GM04503 (cell line): ENCODE results near the gene TUBA8.
"Not testable (repeated sequence)": the region's sequence is repeated elsewhere in the genome, so short reads cannot be mapped to it uniquely, and the experiment has no call there.

Experiments
- DNase-seq: peaks from one replicate; pipeline ENCODE4 v3.0.0-alpha.2; 2012; ENCODE audit warnings: low read depth

The TUBA8 gene

DNA sequence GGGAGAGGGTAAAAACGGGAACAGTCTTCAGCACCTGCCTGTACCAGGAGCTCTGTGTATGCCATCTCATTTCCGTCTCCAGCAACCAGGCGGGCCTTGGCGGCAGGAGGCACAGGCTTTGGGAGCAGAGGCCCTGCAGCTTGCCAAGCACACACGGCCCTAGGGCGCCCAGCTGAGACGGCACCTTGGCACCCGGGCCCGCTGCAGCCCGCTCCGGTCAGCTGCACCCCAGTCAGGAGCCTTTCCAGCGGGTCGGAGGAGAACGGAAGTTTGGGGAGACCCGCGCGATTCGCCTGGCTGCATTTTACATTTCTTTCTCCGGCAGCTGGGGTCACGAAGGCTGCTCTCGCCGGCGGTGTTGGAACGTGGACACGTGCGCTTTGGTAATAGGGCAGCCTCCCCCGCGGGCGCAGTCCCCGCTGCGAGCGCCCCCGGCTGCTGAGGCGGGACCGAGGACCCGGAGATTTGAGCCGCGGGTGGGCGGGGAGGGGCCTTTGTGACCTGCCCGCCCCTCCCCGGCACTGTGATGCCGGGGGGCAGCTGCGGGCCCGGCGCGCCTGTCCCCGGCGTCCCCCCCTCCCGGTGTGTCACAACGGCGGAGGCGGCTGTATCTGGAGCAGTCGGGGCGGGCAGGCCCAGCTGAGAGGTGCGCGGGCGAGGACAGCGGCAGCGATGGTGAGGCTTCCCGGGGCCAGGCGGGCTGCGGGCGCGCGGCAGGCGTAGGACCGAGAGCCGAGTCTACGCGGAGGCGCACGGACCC, at the start of gene TUBA8:
Gene TUBA8 (plus strand): TSS at position 616 of the 760 bp plus-strand sequence. CDS start 57 bp downstream, at position 673.
- DNase-seq = no peak

DNA sequence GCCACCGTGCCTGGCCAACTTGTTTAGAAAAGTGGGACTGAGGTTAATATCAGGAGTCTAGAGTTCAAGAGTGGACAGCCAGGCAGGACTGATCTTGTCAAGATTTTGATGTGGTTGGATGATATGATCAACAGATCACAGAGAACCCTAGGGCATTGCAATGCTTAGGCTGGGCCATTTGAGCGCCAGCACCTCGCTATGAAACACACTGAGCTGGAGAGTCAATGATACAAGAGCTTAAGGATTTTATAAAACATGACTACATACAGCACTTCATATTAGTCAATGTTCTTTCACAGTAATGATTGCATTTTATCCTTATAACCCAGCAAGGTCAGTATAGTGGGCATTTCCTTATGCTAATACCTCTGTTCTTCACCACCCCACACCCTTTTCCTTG, 48.2 kb upstream of the TUBA8 start:
- no peak for DNase-seq

DNA sequence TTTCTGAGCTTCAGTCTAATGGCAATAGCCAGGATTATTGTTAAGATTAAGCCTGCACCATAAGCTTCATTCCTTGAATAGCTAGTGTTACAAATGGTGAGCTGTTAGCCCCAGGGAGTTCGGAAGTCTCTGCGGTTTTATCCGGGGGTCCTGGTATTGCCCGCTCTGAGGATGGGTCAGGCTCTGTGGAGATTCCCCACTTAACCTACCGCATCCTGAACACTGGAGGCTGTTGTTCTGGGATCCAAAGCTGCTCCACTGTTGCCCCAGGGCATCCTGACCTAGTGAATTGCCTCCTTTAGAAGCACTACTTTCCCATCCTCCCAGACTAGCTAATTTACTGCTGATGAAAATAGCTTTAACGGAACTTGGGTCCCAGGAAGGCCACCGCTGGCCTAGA, 47.3 kb upstream of the TUBA8 start:
- no peak for DNase-seq

DNA sequence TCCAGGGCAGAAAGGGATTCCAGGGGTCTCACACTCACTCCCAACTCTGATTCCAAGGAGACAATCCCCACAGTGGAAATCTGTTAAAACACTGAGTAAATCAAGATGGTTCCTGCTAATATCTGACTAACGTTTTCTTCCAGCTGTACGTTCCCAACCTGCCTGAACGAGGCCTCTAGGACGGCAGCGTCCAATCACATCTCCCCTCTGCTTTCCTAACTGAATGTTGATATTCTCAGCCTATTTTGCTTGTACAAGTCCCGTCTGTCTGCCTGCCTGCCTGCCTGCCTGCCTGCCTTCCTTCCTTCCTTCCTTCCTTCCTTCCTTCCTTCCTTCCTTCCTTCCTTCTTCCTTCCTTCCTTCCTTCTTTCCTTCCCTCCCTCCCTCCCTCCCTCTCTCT, 46.9 kb upstream of the TUBA8 start:
- not testable (repeated sequence) for DNase-seq

DNA sequence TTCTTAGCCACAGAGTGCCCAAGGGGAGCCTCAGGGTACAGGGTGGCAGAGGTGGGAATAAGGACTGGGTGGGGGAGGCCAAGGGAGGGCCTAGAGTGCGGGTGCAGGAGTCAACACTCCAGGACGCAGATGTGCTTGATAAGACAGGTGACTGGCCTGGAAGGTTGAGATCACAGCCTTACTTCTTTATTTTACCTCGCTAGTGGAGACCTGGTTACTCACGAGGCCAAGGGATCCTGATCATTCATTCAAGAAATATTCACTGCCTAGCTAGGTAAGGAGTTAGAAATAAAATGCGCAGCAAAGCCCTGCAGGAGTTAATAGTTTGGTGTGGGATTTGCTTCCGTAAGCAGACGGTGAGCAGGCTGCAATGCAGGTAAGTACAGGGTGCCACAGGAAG, 46.0 kb upstream of the TUBA8 start:
- DNase-seq = no peak

DNA sequence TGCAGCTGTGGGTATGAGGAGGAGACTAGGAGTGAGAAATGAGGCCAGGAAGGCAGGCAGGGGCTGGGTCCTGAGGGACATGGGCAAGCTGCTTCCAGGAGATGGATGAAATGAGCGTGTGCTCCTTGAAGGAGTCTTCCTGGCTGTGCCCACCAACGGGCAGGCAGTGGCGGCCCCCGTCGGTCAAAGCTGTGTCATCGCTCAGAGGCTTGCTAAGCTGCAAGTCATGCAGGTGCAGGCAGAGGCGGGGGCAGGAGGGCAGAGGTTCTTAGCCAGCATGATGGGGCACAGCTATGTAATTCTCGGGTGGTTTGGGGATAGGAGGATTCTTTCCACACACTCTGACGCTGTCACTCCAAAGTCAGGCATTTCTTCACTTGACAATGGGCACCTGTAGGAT, 45.4 kb upstream of the TUBA8 start:
- no peak for DNase-seq

DNA sequence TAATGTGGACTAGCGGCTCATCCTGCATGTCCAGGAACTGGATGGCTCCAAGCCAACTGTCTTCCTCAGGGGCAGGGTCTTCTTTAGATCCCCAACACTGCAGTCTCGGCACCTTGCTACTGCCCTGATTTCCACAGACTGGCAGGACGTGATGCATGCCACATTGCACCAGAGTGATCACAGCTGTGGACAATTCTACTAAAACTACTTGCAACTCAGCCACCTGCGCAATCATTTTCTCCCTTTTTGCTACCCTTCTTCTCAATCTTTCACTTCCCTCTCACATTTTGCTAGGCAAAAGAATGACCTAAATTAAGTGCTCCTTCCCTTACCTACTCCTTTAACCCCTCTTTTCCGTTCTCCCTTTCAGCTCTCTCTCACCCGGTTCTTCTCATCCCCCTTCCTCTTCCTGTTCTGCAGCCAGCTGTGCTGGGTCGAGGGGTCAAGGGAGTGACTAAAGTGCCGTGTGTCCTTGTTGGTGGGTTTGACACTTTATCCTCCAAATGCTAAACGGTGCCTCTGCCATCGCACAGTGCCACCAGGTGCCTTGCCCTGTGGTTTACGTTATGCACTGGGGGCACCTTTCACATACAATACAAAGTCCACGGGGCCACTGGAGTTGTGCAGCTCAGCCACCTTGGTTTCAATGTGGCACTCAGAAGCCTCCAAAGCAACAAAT, 44.3 kb upstream of the TUBA8 start:
- no peak for DNase-seq

DNA sequence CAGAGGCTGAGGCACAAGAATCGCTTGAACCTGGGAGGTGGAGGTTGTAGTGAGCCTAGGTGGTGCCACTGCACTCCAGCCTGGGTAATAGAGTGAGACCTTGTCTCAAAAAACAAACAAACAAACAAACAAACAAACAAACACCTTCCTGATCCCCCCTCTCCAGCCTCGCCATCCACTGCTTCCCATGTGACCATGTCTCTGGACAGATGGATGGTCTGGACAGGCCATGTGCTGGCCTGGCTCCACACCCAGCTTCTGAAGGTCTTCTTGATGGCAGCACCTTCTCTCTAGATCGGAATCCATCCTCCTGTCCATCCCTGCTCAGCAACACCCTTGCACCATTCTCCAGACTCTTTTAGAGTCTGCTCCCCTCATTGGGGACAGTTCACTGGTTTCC, 43.5 kb upstream of the TUBA8 start:
- DNase-seq = no peak

DNA sequence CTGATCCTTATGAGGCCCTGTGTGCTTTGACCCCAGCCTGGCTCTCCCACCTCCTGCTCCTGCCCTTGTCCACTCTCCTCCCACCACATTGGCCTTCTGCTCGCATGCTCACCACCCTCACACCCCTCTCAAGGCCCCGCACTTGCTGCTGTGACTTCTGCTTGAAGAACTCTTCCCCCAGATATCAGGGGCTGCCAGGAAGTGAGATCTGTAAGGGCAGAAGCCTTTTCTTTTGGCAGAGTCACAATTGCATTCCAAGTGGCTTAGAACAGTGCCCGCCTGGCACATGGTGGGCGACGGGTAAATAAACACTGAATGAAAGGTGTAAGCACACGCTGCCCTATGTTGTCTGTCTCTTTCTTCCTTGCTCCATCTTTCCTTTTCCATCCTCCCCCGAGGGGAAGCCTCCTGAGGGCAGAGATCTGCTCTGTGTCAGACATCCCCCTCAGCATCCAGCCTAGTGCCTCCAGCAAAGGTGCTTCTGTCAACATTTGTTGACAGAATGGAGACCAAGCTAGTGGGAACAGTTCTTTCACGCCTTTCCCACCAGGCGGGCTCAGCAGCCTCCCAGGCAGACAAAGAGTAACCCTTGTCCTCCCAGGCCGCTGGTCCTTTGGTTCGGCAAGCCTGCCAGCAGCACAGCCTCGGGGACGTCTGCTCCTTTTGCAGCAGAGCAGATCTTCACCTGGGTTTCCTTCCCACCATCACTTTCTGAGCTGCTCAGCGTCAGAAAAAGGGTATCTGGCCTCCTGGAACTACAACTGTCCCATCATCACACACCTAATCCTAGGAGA, 42.9 kb upstream of the TUBA8 start:
- no peak for DNase-seq

DNA sequence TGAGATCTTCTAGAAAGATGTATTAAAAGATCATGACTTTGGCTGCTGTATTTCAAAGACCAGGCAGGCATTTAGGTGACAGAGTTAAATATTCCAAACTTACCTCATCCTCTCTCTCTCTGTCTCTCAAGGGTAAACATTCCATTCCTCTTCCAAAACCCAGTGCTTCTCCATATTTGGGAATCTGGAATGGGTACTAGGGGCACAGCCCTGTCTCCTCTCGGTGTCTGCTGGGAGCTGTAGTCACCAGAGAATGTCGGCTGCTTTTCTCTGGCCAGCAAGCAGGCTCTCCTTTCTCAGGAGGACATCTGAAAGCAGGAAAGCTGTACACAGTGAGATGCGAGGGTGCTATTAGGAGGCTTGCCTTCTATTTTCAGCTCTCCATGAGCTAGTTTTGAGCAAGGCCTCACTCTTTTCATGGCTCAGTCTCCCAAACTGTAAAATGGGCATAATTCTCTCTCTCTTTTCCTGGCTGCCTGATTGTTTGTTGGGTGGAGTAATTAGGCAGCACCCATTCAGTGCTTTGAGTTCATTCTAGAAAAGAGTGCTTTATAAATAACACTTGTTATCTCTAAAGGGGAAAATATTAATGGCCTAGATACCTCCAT, 42.1 kb upstream of the TUBA8 start:
- peak; percentile 63 for DNase-seq

DNA sequence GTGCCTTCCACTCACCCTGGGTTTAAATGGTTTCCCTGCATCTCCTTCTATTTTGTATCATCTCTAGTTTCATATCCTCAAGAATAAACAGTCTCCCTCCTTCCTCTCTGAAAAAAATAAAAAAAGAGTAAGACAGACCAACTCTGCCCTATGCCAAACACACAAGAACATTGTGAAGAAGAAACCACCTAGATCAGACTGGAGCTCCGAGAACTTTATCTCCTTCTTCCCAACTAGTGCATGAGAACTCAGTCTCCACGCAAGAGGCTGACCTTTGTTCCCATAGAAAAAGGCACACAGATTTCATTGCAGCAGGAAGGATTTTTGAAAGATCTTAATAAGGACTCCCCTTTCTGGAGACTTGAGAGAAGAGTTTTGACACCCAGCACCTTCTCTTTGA, 41.6 kb upstream of the TUBA8 start:
- no peak for DNase-seq

DNA sequence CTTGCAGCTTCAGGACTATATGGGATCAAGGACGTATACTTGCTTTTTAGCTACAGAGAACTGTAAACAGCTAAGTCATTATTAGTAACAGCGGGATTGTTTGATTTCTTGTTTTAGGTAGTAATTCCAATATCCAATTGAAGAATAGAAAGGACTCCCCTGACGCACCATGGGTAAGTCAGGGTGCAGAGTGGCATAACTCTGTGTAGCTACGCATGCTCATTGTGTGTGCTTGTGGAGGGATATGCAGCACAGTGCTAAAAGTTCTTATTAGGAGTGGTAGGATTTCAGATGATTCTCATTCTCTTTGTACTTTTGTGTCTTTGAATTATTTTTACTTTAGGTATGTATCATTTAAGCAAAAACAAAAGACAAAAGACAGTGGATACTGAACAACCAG, 40.6 kb upstream of the TUBA8 start:
- no peak for DNase-seq

DNA sequence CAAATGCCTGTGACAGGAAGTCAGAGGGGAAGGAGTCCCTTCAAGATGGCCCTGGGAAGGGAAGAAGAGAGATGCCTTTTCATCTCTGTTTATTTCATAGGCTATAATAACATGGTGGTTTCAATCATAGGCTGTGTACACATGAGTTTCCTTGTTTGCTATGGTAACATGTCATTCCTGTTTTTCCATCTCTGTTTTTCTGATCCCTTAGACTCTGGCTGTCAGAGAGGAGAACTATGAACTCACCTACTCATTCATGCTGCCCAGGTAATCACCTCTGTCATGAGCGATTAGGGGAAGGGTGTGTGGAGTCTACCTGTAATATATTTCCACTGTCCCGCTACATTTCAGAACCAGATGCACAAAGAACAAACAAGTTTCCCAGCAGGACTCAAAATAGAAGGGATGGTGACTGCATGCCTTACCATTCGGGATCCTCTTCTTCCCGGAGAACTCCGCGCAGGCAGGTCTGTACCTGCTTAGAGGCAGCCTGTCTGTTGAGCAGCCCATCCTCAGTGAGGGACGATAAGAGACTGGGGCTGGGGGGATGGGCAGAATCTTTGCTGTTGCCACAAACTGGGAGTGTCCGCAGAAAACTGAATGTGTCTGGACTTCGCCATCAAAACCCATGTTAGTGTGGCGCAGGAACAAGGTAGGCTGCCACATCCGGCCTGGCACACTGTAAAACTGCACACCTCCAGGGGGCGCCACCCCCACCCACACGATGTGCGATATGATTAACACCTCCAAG, 39.9 kb upstream of the TUBA8 start:
- no peak for DNase-seq

DNA sequence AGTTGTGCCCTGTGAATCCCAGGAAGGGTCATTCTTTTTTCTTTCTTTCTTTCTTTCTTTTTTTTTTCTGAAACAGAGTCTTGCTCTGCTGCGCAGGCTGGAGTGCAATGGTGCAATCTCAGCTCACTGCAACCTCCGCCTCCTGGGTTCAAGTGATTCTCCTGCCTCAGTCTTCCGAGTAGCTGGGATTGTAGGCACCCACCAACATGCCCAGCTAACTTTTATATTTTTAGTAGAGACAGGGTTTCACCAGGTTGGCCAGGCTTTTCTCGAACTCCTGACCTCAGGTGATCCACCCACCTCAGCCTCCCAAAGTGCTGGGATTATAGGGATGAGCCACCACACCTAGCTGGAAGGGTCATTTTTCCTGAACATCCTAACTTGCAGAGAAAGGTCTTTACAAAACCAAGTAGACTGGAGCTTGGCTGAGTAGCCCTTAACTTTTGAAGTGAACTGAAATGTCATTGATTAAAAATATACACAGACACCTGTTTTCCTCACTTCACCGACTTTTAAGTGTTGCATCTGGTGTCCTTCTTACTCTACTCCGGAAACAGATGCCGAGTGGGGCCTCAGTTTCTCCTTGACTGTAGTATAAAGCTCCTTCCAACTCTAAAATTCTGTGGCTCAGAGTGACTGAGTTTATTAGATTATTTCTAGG, 39.2 kb upstream of the TUBA8 start:
- not testable (repeated sequence) for DNase-seq

DNA sequence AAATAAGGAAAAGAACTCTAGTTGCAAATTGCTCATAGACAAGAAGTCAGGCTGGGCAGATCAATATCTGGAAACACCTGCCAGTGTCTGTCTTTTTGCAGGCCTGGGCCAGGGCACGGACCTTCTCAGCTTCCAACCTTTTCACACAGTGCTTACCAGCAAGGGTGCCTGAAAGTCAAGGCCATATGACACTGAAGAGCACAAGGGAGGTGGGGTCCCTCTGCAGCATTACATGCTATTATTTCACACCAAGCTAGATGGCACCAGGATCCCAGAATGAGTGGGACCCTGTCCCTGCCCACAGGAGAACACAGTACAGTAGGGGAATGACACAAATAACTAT, 38.7 kb upstream of the TUBA8 start:
- DNase-seq = no peak

DNA sequence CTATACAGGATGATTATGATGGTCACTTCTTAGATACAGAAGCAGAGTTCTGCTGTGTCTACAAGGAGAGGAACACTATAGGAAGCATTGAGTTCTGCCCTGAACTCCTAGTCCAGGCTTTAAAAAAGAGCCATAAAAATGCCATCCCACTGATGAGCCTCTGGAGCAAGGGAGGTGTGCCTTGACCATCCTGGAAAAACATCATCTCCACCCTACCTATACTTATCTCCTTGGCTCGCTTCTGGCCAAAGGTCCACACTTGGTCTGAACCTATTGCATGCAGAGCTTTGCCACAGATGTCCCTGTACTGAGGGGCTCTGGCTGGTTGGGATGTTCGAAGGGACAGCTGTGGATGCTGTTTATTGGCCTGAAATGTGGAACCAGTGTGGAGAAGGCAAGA, 37.1 kb upstream of the TUBA8 start:
- DNase-seq = no peak

DNA sequence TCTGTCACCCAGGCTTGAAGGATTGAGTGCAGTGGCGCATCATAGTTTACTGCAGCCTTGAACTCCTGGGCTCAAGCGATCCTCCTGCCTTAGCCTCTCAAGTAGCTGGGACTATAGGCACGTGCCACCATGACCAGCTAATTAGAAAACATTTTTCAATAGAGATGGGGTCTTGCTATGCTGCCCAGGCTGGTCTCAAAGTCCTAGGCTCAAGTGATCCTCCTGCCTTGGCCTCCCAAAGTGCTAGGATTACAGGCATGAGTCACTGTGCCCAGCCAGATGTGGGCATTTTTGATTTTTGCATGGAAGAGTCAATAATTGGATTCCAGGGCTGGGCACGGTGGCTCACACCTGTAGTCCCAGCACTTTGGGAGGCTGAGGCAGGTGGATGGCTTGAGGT, 36.7 kb upstream of the TUBA8 start:
- DNase-seq = not testable (repeated sequence)

DNA sequence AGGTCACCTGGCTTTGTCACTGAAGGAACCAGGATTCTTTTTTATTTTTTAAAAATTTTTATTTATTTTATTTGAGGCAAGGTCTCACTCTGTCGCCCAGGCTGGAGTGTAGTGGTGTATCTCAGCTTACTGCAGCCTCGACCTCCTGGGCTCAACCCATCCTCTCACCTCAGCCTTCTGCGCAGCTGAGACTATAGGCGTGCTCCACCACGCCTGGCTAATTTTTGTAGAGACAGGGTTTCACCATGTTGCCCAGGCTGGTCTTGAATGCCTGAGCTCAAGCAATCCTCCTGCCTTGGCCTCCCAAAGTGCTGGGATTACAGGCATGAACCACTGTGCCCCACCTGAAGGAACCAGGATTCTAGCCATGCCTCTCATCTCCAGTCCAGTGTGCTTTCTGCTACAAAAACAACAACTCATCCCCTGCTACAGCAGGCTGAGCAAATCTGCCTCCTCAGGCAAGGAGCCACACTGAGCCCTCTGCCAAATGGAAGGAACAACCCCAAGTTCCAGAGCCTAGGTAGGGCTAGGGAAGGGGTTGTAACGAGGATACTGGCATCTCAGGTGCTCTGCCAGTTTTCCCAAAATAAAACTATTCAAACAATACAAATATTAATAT, 35.4 kb upstream of the TUBA8 start:
- no peak for DNase-seq

DNA sequence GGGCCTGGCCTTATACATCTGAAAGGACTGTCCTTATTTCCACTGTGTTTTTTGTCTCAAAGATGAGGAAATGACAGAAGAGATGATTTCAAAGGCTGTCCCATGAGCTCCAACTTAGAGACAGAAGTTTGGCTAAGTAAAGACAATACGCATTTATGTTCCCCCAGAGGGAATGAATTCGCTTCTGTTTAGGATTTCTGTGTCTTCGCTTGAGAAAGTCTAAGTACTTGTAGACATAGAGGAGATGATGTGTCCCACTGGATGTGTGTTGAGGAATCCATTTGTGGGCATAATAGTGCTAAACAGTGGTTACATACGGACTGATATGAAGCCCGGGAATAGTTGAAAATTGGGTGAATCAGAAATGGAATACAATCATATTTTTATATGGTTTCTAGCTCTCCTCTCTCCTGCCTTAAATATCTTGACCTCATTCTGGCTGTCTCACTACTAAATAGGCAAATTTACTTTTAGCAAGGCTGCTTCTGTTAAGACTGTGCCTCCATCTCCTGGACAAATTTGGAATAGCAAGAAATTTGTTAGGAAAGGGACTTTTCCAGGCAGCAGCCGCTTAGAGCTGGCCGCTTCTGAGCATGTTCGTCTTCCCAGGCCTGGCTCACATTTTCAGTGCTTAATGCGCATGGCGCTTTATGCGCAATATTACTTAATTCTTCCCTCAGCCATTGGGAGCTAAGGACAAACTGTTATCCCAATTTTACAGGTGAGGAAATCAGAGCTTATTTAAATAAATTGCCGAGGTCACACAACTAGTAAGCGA, 34.7 kb upstream of the TUBA8 start:
- DNase-seq = peak; percentile 67

DNA sequence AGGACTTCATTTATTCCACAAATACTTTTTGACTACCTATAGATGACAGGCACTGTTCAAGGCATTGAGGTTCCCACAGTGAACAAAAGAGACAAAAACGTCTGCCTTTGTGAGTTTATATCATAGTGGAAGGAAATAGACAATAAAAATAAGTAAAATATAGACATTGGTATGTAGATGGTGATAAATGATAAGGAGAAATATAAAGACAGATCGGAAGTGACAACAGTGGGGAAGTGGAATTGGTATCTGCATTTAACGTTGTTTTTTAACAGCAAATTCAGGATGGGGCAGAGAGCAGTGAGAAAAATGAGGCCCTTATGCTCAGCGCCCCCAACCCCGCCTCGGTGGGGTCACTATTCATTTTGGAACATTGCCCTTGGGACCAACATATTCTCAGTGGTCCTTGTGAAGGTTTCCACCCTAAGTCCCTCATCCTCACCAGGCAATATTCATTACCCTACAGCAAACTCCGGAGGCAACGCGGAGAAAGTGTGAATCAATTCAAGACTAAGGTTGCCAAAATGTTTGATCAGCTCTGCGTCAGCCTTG, 33.4 kb upstream of the TUBA8 start:
- DNase-seq = no peak
